HG02610 (cell line): Measurements from ENCODE around the gene CPT2.

Experiments
- ATAC-seq: cut with Tn5 transposase; IDR thresholded peaks from one replicate; pipeline ENCODE4 v1.9.1; 2021; ENCODE audit warnings: mild to moderate bottlenecking, moderate library complexity; ENCODE audit not compliant: unreplicated experiment

The CPT2 gene

DNA sequence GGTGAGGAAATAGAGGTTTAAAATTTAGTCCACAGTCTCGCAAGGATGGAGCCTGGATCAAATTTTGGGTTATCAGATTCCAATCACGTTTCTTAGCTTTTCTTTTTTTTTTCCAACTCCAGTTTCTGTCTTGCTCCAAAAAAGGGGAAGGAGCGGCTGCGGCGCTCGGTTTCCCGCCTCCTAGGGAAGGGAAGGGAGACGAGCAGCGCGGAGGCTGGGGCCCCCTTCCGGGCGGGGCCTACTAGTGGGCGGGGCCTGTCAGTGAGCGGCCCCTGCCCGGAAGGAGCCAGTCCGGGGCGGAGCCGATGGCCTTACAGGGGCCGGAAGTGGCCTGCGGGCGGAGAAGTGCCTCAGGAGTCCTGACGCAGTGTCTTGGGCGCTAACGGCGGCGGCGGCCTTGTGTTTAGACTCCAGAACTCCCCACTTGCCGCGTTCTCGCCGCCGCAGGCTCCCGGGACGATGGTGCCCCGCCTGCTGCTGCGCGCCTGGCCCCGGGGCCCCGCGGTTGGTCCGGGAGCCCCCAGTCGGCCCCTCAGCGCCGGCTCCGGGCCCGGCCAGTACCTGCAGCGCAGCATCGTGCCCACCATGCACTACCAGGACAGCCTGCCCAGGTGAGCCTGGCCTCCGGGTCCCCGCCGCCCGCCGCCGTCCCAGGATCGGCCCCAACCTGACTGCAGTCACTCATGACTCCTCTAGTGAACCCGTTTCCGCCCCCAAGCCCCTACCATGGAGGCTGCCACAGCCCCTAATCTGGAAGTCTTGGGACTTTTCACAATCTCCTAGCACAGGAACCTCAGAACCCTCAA lies at the start of gene CPT2:
Gene CPT2, plus strand, starts transcription at position 340 of the 806 bp plus-strand sequence. Its CDS starts 120 bp downstream, at position 460.
- ATAC-seq = peak; percentile 99

DNA sequence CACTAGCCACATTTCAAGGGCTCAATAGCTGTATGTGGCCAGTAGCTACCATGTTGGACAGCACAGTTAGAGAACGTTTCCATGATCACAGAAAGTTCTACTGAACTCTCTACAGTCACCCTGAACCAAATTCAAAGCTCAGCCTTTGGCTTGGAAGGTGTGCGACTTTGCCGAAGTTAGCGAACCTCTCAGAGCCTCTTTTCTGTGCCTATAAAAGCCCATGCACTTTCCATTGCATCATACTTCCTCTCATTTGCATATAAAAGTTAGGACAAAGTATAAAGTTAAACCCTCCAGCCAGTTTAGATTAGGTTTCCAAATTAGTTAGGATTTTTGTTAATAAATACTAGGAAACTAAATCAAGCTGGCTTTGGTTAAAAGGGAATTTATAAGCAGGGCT lies 49.5 kb upstream of the CPT2 start:
- ATAC-seq = no peak

DNA sequence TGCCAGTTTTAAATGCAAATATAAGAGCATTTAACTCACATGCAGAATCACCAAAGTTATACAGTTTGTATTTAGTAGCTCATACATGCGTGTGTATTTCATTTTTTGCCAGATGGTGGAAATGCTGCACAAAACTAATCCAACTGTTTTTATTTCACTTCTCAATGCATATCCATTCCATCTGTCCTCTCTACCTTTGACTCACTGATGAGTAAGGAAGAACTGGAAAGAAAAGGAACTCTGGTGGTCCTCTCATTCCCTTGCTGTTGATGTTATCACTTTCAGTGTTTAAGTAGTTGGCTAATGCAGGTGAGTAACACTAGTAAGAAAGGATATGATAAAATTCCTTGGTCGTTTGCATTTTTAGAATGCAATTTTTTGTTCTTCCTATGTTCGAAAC lies 48.5 kb upstream of the CPT2 start:
- ATAC-seq = no peak

DNA sequence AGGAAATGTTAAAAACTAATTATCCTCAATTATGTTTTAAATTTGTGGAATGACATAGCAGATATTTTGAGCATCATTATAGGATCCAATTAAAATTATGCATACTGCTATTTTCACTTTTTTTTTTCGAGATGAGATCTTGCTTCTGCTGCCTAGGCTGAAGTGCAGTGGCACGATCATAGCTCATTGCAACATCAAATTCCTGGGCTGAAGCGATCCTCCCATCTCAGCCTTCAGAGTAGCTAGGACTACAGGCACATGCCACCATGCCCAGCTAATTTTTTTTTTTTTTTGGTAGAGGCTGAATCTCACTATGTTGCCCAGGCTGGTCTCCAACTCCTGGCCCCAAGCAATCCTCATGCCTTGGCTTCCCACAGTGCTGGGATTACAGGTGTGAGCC lies 42.9 kb upstream of the CPT2 start:
- no peak for ATAC-seq

DNA sequence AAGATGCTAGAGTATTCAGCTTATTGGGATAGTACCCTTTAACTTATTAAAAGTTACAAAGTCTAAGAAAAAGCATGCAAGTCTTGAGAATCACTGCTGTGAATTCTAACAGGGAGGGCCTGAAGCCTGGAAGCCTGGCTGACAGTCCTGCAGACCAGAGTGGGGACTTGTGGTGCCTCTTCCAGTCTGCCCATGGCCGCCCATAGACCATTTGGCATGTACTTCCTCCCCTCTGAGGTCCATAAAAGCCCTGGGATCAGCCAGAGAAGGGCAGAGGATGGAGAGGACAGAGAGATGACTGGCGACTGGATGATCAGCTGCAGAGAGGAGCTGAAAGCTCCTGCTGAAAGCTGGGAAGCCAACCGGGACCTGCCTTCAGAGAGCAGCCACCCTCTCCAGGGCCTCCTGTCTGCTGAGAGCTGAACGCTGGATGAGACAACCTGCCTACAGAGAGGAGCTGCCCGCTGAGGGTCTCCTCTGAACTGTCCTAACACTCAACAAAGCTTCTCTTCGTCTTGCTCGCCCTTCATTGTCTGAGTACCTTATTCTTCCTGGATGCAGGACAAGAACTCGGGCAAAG lies 41.7 kb upstream of the CPT2 start:
- no peak for ATAC-seq

DNA sequence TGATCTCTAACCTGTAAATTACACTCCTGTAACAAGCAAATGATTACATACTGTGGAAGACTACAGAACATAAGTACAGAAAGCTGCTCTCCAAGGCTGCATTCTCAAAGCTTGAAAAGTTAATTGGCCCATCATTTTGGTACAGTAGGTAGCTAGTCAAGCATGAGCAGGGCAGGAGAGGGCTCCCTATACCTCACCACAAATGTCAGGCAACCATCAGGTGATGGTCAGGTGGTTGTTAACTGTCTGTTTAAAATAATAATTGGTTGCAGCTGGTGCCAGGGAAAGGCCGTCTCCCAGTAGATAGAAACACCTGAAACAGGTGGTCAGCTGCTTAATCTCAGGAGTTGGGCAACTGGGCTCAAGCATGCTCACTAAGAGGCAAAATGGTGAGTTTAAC lies 41.1 kb upstream of the CPT2 start:
- no peak for ATAC-seq

DNA sequence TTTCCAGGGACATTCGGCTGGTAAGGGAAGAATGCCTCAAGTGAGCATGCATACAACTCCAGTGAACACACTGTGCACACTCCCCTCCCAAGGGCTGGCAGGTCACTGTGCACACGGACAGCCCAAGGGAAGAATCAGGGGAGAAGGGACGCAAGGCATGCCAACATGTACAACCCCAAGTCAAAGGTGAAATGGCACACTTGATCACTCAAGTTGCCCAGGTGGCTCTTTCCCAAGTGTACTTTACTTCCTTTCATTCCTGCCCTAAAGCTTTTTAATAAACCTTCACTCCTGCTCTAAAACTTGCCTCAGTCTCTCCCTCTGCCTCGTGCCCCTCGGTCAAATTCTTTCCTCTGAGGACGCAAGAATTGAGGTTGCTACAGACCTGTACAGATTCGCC lies 40.7 kb upstream of the CPT2 start:
- no peak for ATAC-seq

DNA sequence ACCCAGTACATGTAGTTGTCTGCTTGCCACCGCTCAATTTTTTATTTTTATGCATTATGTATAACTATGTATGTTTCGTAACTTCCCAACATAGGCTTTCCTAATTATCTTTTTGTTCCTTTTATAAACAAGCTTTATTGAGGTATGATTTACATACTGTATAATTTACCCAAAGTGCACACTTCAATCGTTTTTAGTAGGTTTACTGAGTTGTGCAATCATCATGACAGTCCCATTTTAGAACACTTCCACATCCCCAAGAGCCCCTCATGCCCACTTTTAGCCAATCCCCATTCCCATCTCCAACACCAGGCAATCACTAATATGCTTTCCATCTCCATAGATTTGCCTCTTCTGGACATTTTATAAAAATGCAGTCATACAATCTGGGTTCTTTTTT lies 39.8 kb upstream of the CPT2 start:
- ATAC-seq = no peak

DNA sequence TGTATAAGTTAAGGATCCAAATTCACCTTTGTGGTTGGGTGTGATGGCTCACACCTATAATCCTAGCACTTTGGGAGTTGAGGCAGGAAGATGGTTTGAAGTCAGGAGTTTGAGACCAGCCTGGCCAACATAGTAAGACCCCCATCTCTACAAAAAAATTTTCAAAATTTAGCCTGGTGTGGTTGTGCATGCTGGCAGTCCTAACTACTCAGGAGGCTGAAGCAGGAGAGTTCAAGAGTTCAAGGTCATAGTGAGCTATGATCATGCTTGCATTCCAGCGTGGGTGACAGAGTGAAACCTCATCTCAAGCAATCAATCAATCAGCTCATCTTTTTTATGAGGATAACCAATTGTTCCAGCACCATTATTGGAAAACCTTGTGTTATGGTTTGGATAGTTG lies 37.7 kb upstream of the CPT2 start:
- no peak for ATAC-seq

DNA sequence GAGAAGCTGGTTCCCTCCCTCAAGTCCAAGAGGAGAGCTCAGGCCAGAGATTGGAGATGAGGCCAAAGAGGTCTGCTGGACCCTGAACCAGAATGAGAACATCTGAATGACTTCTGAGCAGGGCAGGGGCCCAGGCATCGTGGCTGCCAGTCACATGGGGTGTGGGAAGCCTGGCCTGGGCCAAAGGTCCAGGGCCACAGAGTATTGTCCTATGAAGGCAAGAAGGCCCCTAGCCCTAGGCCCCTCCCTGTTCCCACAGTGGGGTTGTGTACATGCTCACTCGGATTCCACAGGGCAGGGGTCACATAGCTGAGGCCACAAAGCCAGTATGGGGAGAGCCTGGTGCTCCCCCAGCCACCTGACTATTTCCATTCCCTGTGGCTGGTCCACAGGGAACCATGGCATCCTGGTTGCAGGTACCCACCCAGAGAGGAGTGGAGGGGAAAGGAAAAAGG lies 35.7 kb upstream of the CPT2 start:
- no peak for ATAC-seq

DNA sequence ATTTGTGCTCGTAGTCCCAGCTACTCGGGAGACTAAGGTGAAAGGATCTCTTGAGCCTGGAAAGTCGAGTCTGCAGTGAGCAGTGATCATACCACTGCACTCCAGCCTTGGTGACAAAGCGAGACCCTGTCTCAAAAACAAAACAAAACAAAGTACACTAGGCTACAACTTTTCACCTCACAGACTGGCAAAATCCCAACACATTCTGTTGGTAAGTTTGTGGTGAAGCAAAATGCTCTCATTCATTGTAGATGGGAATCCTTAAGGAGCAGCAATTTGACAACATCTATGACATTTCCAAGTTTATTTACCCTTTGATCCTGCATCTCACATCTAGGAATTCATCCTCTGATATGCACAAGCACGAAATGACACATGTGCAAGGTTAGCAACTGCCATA lies 34.0 kb upstream of the CPT2 start:
- ATAC-seq = no peak

DNA sequence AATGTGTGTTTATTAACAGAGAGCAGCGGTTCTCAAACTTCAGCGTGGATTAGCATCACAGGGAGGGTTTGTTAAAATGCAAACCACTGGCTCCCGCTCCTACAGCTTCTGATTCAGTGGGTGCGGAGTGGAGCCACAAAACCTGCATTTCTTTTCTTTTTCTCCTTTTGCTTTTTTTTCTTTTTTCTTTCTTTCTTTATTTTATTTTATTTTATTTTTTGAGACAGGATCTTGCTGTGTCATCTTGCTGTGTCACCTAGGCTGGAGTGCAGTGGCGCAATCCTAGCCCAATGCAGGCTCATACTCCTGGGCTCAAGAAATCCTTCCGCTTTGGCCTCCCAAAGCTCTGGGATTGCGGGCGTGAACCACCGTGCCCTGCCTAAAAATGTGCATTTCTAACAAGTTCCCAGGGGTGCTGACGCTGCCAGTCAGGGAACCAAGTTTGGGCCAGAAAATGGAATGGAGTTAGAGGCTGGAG lies 33.3 kb upstream of the CPT2 start:
- ATAC-seq = no peak

DNA sequence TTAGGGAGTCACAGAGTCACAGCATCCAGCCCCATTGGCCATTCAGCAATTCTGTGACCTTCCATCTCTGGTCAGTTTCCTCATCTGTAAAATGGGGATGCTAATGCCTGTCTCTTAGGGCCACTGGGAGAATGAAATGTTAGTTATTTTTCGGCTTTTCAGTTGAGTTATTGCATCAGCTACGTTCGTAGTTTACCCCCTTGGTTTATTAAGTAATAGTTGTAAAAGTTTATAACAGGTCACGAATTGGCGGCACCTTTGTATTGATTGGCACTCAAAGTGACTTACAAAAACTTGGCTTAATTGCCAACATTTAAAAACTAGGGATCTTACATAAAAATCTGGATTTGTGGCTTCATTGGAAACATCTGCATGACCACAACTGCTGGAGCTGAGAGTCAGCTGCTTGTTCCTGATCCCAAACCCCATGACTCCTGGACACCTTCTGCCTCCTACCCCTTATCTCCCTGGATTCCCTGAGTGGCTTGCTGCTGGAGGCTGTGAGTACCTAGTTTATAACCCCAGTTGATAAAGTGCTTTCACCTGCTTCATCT lies 31.1 kb upstream of the CPT2 start:
- ATAC-seq = no peak

DNA sequence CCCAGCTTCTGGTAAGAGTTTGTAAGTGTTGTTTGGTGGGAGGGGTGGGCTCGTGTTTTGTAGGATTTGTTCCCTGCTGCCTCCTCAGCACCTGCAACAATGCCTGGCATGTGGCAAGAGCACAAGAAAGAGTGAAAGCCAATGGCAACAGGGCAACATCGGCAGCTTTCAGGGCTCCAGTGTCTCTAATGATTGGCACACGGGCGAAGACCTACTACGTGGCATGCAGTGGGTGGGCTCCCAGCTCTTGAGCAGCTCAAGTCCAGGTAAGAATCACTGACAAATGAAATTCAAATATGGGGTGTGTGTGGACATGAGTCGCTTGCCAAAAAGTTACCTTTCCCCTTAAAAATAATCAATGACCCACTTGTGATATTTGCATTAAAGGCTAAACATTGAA lies 30.3 kb upstream of the CPT2 start:
- ATAC-seq = no peak

DNA sequence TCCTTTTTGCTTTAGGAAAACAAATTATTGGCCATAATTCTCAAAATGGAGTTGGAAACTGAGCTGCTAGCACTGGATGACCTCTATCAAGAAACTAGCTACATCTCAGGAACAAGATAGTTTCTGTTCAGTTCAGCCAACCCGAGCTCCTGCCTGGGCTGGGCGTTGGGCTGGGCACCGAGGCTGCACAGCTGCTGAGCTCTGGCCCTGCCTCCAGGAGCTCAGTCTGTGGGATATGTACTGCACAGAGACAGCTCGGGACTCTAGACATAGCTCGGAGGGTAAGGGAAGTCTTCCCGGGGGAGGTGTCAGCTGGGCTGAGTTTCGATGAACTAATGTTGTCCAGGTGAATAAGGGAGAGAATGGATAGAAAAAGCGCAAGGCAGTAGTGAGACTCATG lies 29.7 kb upstream of the CPT2 start:
- no peak for ATAC-seq

DNA sequence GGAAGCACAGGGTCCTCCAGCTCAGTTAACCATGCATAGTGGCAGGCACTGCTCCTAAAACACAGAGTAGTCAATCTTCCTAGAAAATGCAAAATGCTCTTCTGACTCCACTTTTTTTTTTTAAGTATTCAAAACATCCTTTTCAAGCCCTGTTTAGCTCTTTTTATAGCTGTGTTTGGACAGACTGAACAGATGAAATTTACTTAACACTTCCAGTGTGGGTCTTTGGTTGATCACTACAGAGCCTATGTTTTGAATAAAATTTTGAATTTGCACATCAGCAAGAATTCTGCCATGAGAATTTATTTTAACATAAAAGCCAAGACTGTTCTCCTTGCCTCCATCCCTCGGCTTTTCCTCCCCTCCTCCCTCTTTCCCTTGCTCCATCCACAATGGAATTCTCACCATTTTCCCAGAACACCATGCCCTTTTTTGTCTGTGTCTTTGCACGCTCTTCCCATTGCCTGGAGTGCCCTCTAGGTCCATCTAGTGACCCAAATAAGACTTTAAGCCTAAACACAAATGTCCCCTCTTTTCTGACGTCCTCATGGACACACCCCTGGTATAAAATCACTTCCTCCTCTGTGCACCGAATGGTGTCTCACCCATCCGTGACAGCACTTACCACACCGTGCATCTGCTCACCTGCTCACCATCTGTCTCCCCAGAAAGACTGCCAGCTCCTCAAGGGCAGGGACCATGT lies 24.0 kb upstream of the CPT2 start:
- ATAC-seq = no peak

DNA sequence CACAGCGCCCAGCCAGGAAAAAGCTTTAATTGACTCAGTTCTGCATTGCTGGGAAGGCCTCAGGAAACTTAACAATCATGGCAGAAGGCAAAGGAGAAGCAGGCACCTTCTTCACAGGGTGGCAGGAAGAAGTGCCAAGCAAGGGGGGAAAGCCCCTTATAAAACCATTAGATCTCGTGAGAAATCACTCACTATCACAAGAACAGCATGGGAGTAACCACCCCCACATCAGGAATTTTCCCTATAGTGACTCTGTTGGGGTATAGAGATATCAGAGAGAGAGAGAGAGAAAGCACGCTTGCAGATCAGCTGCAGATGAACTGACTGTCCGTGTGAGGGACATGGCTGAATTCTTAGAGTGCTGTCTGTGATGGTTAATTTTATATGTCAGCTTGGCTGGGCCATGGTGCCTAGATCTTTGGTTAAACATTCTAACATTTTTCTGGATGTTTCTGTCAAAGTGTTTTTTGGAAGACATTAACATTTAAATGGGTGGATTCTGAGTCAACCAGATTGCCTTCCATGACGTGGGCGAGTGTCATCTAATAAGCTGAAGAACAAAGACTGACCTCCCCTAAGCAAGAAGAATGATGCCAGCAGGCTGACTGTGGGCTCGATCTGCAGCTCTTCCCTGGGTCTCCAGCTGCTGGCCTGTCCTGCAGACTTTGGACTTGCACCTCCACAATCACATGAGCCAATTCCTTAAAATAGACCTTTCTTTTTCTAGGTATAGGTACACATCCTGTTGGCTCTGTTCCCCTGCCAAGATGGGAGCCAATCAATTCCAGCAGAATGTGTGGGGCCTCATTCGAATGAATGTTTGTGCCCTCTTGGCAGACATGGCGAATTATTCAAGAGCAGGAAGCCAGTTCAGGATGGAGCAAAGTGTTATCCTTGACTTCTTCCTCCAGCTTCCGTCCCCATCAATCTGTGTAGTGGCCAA lies 21.4 kb upstream of the CPT2 start:
- no peak for ATAC-seq

DNA sequence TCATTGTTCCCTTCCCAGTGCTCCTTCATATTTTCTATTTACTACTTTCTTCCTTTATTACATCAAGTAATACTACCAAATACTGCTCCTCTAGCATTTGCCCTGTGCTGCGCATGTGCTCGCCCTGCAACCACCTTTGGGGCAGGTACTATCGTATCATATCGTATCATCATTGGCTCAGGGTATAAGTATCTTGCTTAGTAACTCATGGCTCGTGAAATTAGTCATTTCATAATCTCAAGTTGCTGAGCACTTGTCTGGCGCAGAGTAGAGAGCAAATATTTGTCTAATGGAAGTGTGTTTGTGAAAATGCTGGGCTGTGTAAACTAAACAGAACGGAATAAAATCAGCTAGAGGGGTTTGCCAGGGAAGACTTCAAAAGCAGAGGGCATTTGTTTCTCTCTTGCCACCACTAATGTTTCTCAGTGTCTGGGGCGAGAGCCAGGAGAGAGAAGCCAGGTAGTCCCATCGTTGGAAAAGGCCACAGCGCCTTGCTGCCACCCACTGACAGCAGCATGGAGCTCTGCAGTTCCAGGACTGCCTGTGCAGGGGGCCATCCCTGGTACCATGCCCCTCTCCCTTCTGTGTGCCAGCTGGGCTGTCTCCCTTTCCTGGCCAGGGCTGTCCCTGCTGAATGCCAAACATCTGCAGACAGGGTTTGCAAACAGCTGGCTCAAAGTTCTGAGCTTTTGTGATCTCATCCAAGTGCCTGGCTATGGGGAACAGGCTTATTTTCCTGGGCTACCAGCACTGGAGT lies 20.0 kb upstream of the CPT2 start:
- ATAC-seq = no peak

DNA sequence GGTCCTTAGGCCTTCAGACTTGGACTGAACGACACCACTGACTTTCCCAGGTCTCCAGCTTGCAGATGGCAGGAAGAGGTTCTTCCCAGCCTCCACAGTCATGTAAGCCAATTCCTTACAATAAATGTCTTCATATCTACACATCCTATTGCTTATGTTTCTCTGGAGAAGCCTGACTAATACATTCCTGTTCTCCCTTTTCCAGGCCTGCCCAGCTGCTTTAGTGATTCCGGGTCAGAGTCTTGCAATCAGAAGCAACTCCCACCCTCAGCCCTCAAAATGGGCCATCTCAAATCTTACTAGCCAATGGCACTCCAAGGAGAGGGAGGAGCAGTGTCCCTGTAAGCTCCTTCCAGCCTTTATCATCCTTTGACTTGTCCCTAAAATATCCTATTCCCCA lies 16.4 kb upstream of the CPT2 start:
- no peak for ATAC-seq

DNA sequence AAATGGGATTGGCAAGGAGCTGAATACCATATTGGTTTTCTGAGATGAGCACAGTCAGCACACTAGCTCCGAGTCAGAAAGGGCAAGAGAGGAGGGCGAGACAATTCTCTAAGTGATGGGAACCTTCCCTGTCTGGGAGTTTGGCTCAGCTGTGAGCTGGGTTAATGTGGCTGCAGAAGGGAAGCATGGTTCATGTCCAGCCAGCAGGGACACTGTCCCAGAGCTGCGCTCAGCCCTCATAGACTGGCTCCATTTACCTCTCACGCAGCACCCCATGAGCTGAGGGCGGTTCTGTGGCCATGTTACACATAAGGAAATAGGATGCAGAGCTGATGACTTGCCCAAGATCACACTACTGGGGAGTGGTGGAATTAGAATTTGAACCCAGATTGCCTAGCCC lies 15.7 kb upstream of the CPT2 start:
- no peak for ATAC-seq
